ENCODE data around the gene RAB7B.
"Not testable (repeated sequence)": the region's sequence is repeated elsewhere in the genome, so short reads cannot be mapped to it uniquely, and the experiment has no call there.

RAB7B gene

DNA sequence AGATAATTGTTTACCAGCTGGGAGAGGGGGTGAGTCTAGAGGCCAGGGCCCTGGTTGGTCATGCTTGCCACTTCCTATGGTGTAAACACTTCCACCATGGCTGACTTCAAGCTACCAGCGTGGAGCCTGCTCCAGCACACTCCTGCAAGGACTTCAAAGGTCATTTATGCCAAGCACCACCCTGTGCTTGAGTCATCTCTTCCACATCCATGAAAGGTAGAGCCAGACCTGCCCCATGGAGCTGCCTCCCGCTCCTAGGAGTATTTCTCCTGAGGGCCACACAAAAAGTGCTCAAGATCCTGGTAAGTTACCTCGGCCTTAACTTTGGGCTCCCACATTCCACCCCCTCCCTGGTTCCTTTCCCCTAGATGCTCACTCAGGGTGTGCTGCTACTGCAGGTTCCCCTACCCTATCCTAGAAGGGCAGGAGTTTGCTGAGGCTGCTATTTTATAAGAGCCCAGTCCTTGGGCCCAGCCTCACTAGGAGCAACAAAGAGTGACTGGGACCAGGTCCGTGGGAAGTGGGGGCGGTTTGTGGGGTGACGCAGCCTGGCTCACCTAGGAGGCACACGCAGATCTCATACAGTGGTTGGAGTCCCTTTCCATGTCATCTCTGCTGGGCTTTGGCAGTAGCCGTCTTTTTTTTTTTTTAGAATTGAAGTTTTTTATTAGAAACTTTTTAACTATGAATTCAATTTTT is 2.4 kb downstream of the RAB7B start:
- TF ChIP-seq, protein P1, sequence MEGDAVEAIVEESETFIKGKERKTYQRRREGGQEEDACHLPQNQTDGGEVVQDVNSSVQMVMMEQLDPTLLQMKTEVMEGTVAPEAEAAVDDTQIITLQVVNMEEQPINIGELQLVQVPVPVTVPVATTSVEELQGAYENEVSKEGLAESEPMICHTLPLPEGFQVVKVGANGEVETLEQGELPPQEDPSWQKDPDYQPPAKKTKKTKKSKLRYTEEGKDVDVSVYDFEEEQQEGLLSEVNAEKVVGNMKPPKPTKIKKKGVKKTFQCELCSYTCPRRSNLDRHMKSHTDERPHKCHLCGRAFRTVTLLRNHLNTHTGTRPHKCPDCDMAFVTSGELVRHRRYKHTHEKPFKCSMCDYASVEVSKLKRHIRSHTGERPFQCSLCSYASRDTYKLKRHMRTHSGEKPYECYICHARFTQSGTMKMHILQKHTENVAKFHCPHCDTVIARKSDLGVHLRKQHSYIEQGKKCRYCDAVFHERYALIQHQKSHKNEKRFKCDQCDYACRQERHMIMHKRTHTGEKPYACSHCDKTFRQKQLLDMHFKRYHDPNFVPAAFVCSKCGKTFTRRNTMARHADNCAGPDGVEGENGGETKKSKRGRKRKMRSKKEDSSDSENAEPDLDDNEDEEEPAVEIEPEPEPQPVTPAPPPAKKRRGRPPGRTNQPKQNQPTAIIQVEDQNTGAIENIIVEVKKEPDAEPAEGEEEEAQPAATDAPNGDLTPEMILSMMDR (conservative IDR thresholded peaks at IDR 0.05; ENCODE audit: control insufficient read depth, insufficient read depth, low read depth, low read length) = no peak
- peak; percentile 74 for DNase-seq (ENCODE audit: low read depth)
- H3K4me3 ChIP-seq (ENCODE audit: control insufficient read depth, low read depth, low read length) = peak overlapping the region; percentile 10

DNA sequence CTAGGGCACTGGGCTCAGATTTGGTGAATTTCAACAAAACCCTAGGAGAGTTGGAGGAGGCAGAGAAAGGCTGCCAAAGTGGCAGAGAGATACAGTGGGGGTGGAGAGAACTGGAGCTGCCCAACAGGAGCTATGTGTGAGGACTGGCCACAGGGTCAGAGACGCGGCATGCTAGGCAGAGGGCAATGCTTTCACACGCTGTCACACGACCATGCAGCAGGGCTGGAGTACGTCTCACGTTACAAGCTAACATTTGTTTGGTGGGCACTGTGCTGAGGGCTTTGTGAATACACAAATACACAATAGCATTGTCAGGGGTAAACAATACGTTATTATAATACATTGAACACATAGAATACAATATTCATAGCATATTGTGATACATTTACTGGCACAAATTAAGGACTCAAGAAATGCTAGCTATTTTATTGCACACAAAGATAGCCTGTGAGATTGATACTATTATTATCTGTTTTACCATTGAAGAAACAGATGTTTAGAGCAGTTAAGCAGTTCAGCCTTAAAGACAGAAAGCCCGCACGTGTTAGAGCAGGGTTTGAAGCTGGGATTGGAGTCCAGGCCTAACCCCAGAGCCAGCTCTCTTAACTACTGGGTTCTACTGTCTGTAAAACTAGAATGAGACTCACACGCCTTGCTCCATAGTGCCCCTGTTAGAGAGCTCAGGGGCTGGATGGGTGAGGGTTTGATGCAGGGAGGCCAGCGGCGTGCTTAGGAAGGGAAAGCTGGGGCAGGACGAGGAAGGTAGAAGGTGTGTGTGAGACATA is 4.5 kb downstream of the RAB7B start:
- TF ChIP-seq, protein P1 (conservative IDR thresholded peaks at IDR 0.05; ENCODE audit: control insufficient read depth, insufficient read depth, low read depth, low read length) = no peak
- DNase-seq (ENCODE audit: low read depth) = no peak
- no peak overlapping the region for H3K4me3 ChIP-seq (ENCODE audit: control insufficient read depth, low read depth, low read length)

DNA sequence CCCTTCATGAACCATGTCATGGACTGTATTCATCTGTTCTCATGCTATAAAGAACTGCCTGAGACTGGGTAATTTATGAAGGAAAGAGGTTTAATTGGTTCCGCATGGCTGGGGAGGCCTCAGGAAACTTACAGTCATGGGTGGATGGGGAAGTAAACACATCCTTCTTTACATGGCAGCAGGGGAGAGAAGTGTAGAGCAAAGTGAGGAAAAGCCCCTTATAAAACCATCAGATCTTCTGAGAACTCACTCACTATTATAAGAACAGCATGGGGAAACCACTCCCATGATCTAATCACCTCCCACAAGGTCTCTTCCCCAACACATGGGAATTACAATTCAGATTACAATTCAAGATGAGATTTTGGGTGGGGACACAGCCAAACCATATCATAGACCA is 6.6 kb downstream of the RAB7B start:
- not testable (repeated sequence) for H3K4me3 ChIP-seq (ENCODE audit: control insufficient read depth, low read depth, low read length); DNase-seq (ENCODE audit: low read depth)

DNA sequence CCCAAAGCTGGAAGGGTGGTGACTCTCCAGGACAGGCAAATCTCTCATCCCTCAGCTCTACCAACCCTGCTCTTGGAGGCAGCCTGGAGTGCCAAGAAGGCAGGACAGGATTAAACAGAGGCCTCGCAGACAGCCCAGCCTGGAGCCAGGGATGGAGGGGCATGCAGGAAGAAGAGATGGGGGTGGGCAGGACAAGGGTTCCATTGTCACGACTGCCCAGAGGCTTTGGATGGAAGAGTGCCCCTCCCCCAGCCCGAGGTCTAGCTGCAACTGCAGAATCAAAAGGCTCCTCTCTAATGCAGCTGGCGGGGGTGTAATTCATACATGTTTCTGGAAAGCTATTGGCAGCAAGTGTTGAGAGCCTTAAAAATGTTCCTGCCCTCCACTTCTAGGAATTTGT is 8.8 kb downstream of the RAB7B start:
- H3K4me3 ChIP-seq (ENCODE audit: control insufficient read depth, low read depth, low read length) = no peak overlapping the region
- no peak for DNase-seq (ENCODE audit: low read depth)
- TF ChIP-seq, protein P1 (conservative IDR thresholded peaks at IDR 0.05; ENCODE audit: control insufficient read depth, insufficient read depth, low read depth, low read length) = no peak

DNA sequence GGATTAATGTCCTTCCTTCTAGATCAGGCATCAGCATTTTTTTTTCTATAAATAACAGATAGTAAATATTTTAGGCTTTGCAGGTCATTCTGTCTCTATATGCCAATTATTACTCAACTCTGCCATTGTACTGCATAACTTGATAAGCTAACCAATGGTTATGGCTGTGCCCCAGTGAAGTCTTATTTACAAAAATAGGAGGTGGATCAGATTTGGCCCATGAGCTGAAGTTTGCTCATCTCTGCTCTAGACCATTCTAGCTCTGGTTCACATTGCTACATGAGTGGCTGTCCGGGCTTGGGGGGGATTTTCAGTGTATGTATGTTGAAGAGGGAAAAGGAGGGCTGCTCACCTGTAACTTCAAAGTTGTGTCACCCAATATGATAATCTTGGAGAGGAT is 10.1 kb downstream of the RAB7B start:
- TF ChIP-seq, protein P1 (conservative IDR thresholded peaks at IDR 0.05; ENCODE audit: control insufficient read depth, insufficient read depth, low read depth, low read length) = no peak
- H3K4me3 ChIP-seq (ENCODE audit: control insufficient read depth, low read depth, low read length) = no peak overlapping the region
- no peak for DNase-seq (ENCODE audit: low read depth)

DNA sequence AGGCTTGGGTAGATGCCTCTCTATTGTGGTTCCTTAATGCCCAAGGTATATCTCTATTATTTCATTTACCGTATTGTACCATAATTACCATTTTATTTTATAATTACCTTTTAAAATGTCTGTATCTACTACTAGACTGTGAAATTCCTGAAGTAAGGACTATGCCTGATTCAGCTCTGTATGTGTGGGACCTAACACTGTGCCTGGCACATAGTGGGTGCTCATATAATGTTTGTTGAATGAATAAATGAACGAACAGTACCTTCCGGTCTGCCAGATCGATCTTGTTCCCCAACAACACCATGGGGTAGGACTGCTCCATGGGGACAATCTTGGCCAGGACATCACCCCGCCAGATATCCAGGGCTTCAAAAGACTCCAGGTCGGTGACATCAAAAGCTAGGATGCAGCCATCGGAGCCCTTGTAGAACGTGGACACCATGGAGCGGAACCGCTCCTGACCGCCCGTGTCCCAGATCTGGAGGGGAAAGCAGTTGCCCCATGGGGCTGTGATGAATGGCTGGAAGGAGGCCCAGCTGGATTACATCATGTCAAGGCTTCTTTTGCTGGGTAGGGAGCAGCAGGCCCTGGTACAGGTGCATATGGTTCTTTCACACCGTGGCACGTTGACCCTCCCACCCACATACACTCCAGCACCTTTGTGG is 10.8 kb downstream of the RAB7B start:
- TF ChIP-seq, protein P1 (conservative IDR thresholded peaks at IDR 0.05; ENCODE audit: control insufficient read depth, insufficient read depth, low read depth, low read length) = no peak
- no peak for DNase-seq (ENCODE audit: low read depth)
- no peak overlapping the region for H3K4me3 ChIP-seq (ENCODE audit: control insufficient read depth, low read depth, low read length)

DNA sequence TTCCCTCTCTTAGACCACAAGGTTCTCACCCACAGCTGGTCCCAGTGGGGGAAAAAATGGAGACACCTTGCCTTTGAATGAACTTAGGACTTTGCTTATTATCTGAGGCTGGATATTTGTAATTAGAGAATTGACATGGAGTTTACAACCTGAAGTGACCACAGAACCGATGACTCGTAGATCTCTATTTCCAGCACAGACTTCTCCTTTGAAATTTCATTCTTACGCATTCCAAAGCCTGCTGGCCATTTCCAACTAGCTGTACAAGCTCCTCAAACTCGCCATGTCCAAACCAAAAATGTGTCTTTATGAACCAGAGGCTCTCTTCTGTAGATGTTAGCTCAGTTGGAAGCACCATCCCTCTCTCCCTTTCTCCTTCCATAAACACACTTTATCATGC is 12.0 kb downstream of the RAB7B start:
- DNase-seq (ENCODE audit: low read depth) = peak; percentile 49
- TF ChIP-seq, protein P1 (conservative IDR thresholded peaks at IDR 0.05; ENCODE audit: control insufficient read depth, insufficient read depth, low read depth, low read length) = no peak
- H3K4me3 ChIP-seq (ENCODE audit: control insufficient read depth, low read depth, low read length) = no peak overlapping the region

Measured in fibroblast of mammary gland (primary cell).